SK-N-MC (cell line): Measurements from ENCODE around the gene MYO5B.

Source experiments
- DNase-seq: peaks from one replicate; pipeline ENCODE4 v3.0.0-alpha.2; 2011; ENCODE audit warnings: low read depth, low spot score
- H3K27ac ChIP-seq: fragments of 200-600 bp; sonication (generic); 2 replicates; pipeline ENCODE4 v1.5.1; 2016; ENCODE audit warnings: mixed run types
- H3K36me3 ChIP-seq: fragments of 200-600 bp; sonication (generic); 2 replicates; pipeline ENCODE4 v1.6.1; 2017; ENCODE audit warnings: antibody characterized with exemption, low read length, mixed read lengths; ENCODE audit not compliant: insufficient read depth
- H3K4me3 ChIP-seq: fragments of 200-600 bp; sonication (generic); 2 replicates; pipeline ENCODE4 v1.5.1; 2016
- H3K9ac ChIP-seq: fragments of 200-600 bp; sonication (generic); 2 replicates; pipeline ENCODE4 v1.8.0; 2017; ENCODE audit warnings: mixed run types, mixed read lengths; ENCODE audit not compliant: insufficient read length
- H3K9me3 ChIP-seq: fragments of 200-600 bp; sonication (generic); 2 replicates; pipeline ENCODE4 v1.6.1; 2017; ENCODE audit warnings: low read depth, mild to moderate bottlenecking, antibody characterized with exemption, low read length, moderate library complexity, mixed read lengths
- EZH2 ChIP-seq: fragments of 200-600 bp; sonication (generic); IDR thresholded peaks from one replicate; pipeline ENCODE4 v1.6.1; 2017; ENCODE audit warnings: antibody characterized with exemption
- FOXP2 ChIP-seq: optimal IDR thresholded peaks from 2 replicates; pipeline ENCODE3; 2011; ENCODE audit warnings: mild to moderate bottlenecking, moderate library complexity; ENCODE audit not compliant: insufficient read depth; ENCODE audit errors: extremely low read length, control extremely low read depth
- POLR2AphosphoS5 ChIP-seq: IDR thresholded peaks from 2 replicates; pipeline ENCODE4 v1.6.1; 2012; ENCODE audit warnings: mild to moderate bottlenecking, low read depth, low read length, borderline replicate concordance

Gene MYO5B

DNA sequence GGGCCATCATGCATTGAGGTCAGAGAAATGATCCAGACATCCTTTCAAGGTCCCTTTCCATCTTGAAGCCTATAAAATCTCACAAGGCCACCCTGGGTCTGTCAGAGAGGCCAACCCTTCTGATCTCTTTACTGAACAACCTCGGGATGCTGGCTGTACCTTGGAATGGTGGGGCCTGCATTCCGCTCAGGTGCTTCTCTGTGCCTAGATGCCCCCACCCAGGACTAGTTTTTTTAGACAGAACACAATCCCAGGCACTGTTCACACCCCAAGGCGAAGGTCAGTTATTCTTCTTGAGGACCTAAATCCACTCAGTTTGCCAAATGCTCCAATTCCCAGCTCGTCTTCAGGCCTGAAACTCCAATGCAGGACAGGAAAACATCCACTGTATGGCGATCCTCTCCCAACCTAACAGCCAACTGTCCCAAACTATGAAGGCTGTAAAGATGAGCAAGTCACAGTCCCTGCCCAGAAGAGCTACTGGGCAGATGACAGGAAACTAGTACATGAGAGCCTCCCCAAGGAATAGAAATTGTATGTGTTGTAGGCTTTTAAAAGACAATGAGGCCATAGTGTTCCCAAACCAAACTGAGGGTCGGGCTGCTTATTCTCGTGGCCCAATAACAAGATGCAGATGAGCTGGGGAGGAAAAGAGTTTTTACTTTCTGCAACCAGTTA is 227.2 kb downstream of the MYO5B start:
- no peak overlapping the region for H3K9ac ChIP-seq
- DNase-seq = no peak

DNA sequence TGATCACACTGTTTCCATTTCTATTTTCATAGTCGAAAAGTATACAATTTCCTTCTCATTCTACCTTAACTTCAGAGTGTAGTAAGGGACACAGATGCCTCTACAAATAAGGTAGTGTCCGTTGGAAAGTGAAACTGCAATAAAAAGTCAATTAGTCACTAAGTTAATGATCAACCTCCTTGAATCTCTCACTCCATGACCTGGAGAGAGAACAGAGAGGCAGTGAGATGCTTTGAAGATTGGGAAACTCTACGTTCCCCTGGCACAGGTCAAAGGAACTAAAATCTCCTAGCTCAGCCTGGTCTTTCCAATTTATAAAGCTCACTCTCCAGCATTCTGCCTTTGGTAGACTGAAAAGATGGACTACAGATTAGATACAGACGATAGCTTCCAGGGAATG is 227.8 kb downstream of the MYO5B start:
- DNase-seq = no peak

More for the DNA sequence above, 227.2 kb downstream of the MYO5B start:
- Histone ChIP-seq H3K9me3 (no peaks in the 10 kb centered on the region), H3K27ac (no peak overlapping the region), H3K36me3 (no peaks in the 10 kb centered on the region), H3K4me3 (no peak overlapping the region)
- no peak for TF ChIP-seq EZH2
- TF ChIP-seq POLR2AphosphoS5 = no peak
- TF ChIP-seq FOXP2 = no peak

GRCh38 chr18:49966090-49966489 is 228.9 kb downstream of the MYO5B start:
- Histone ChIP-seq H3K27ac (no peak overlapping the region), H3K9ac (no peak overlapping the region), H3K36me3 (no peaks in the 10 kb centered on the region), H3K9me3 (no peaks in the 10 kb centered on the region), H3K4me3 (no peak overlapping the region)
- TF ChIP-seq EZH2 = no peak
- no peak for TF ChIP-seq POLR2AphosphoS5
- no peak for TF ChIP-seq FOXP2
- DNase-seq = no peak

More for the DNA sequence above, 227.8 kb downstream of the MYO5B start:
- H3K27ac ChIP-seq = no peak overlapping the region
- no peak overlapping the region for H3K9ac ChIP-seq
- TF ChIP-seq POLR2AphosphoS5 (no peak), EZH2 (no peak), FOXP2 (no peak)
- no peaks in the 10 kb centered on the region for H3K36me3 ChIP-seq
- no peaks in the 10 kb centered on the region for H3K9me3 ChIP-seq
- no peak overlapping the region for H3K4me3 ChIP-seq

DNA sequence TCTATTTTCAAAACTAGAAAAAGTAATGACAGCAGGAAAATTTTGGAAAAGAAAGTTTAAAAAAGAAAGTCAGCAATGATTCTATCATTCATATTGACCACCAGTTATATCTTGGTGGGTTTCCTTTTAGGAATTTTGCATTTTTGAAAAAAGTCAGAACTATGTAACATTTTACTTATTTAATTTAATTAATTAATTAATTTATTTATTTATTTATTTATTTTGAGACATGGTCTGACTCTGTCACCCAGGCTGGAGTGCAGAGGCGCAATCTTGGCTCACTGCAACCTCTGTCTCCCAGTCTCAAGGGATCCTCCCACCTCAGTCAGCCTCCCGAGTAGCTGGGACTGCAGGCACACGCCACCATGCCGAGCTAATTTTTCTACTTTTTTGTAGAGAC is 231.7 kb downstream of the MYO5B start:
- no peaks in the 10 kb centered on the region for H3K36me3 ChIP-seq
- H3K9me3 ChIP-seq = no peaks in the 10 kb centered on the region
- no peak for DNase-seq
- no peak for TF ChIP-seq EZH2
- TF ChIP-seq FOXP2 = no peak
- no peak for TF ChIP-seq POLR2AphosphoS5
- no peak overlapping the region for H3K9ac ChIP-seq
- no peak overlapping the region for H3K4me3 ChIP-seq
- H3K27ac ChIP-seq = no peak overlapping the region

GRCh38 chr18:49961271-49961670 is 233.7 kb downstream of the MYO5B start:
- TF ChIP-seq POLR2AphosphoS5 (no peak), FOXP2 (no peak), EZH2 (no peak)
- Histone ChIP-seq H3K9ac (no peak overlapping the region), H3K4me3 (no peak overlapping the region), H3K9me3 (no peaks in the 10 kb centered on the region), H3K27ac (no peak overlapping the region), H3K36me3 (no peaks in the 10 kb centered on the region)
- no peak for DNase-seq

DNA sequence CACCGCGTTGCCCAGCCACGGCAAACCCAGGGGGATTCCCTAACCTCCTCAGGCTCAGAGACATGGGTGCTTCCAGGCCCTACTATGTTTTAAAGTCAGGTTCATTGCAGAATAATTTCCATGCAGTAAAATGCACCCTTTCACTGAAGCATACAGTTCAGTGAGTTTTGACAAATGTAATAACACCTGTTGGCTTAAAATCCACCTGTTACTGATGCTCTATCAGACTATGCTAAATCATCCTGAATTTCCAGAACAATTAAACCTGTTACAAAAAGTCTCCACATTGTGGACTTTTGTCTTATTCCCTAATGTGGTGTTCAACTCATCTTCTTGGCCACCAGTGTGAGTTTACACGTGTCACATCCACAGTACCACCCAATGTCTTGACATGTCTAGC is 234.6 kb downstream of the MYO5B start:
- no peak for TF ChIP-seq EZH2
- no peak for TF ChIP-seq POLR2AphosphoS5
- no peak for TF ChIP-seq FOXP2
- DNase-seq = no peak
- Histone ChIP-seq H3K9ac (no peak overlapping the region), H3K4me3 (no peak overlapping the region), H3K9me3 (no peaks in the 10 kb centered on the region), H3K27ac (no peak overlapping the region), H3K36me3 (no peaks in the 10 kb centered on the region)

- no peak for DNase-seq
- no peak overlapping the region for H3K4me3 ChIP-seq
- no peak overlapping the region for H3K27ac ChIP-seq
- no peak overlapping the region for H3K9ac ChIP-seq
- TF ChIP-seq EZH2 (no peak), POLR2AphosphoS5 (no peak), FOXP2 (no peak)
- H3K36me3 ChIP-seq = no peaks in the 10 kb centered on the region
- no peaks in the 10 kb centered on the region for H3K9me3 ChIP-seq
These were observed 235.8 kb downstream of the MYO5B start for GRCh38 chr18:49959176-49959575.

- no peaks in the 10 kb centered on the region for H3K36me3 ChIP-seq
- no peak for TF ChIP-seq POLR2AphosphoS5
- TF ChIP-seq EZH2 = no peak
- TF ChIP-seq FOXP2 = no peak
- no peaks in the 10 kb centered on the region for H3K9me3 ChIP-seq
- H3K4me3 ChIP-seq = no peak overlapping the region
- no peak for DNase-seq
- H3K27ac ChIP-seq = no peak overlapping the region
- H3K9ac ChIP-seq = no peak overlapping the region
These were observed 239.7 kb downstream of the MYO5B start for GRCh38 chr18:49955263-49955662.

GRCh38 chr18:49953391-49953790 is 241.6 kb downstream of the MYO5B start:
- Histone ChIP-seq H3K27ac (no peak overlapping the region), H3K4me3 (no peak overlapping the region), H3K36me3 (no peaks in the 10 kb centered on the region), H3K9ac (no peak overlapping the region), H3K9me3 (no peaks in the 10 kb centered on the region)
- TF ChIP-seq FOXP2 (no peak), POLR2AphosphoS5 (no peak), EZH2 (no peak)
- no peak for DNase-seq
